Measurements from ENCODE around the gene RAB3C. TPM values are rescaled to one million over a fixed set of nuclear protein-coding genes. Genes with fewer than 3 reads are reported as not detected.
A peak's percentile ranks its signal among the peaks of the same experiment; 100 is the strongest.

The RAB3C gene
- total RNA-seq, 1 donor from 2014 or later, result 3.8 TPM

GRCh38 chr5:58893551-58893950 lies 310.7 kb downstream of the RAB3C start:
- no peaks in the 10 kb centered on the region for H3K9me3 ChIP-seq (ENCODE audit: low read depth)
- H3K4me3 Mint-ChIP-seq, result no peak overlapping the region
- H3K4me1 ChIP-seq, result peaks cover 17% of the 10 kb centered on the region
- H3K4me1 Mint-ChIP-seq, result peaks cover 18% of the 10 kb centered on the region
- H3K27ac Mint-ChIP-seq, result no peak overlapping the region
- peaks cover 5% of the 10 kb centered on the region for H3F3A ChIP-seq (ENCODE audit: low read depth)
- no peaks in the 10 kb centered on the region for H3K36me3 ChIP-seq
- no peak for DNase-seq (ENCODE audit: low spot score)
- no peak overlapping the region for H3K4me2 ChIP-seq
- no peak overlapping the region for H3K9ac ChIP-seq
- no peaks in the 10 kb centered on the region for H3K9me3 Mint-ChIP-seq
- H3K79me2 ChIP-seq (ENCODE audit: low read depth), result no peaks in the 10 kb centered on the region
- H3K27me3 ChIP-seq, result no peaks in the 10 kb centered on the region
- no peaks in the 10 kb centered on the region for H4K20me1 ChIP-seq (ENCODE audit: low read depth)
- H2AFZ ChIP-seq (replicated peaks), result no peak overlapping the region
- H3K27me3 Mint-ChIP-seq (ENCODE audit: insufficient read depth, low read depth), result no peaks in the 10 kb centered on the region
- no peak overlapping the region for H3K27ac ChIP-seq
- H3K4me3 ChIP-seq, result no peak overlapping the region
- H3K36me3 Mint-ChIP-seq, result no peaks in the 10 kb centered on the region
- TF ChIP-seq CTCF (IDR thresholded peaks at IDR 0.05) (no peak), EZH2phosphoT487 (IDR thresholded peaks at IDR 0.05) (no peak), EZH2 (IDR thresholded peaks at IDR 0.05) (no peak)

DNA sequence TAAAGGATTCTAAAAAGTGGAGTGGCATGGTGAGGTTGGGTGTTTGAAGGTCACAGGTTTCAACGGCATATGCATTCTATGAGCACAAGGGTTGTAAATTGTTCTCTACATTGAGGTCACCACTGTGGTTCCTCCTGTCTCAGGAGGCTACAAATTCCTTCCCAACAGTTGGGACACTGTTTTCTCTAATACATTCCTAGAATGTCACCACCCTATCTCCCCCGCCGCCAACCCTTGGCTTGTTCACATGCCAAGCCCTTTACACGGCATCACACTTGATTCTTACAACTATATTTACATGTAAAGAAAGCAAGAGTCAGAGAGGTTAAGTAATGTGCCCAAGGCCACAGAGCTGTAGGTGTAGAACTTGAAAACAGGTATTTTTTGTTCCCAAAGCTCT lies 315.1 kb downstream of the RAB3C start:
- H3K27ac ChIP-seq, result no peak overlapping the region
- H3K9ac ChIP-seq, result no peak overlapping the region
- no peak overlapping the region for H3K4me2 ChIP-seq
- peaks cover 12% of the 10 kb centered on the region for H3K4me1 ChIP-seq
- TF ChIP-seq EZH2 (IDR thresholded peaks at IDR 0.05), result no peak
- TF ChIP-seq CTCF (IDR thresholded peaks at IDR 0.05), result no peak
- no peaks in the 10 kb centered on the region for H4K20me1 ChIP-seq (ENCODE audit: low read depth)
- H3K36me3 ChIP-seq, result no peaks in the 10 kb centered on the region
- no peaks in the 10 kb centered on the region for H3K27me3 Mint-ChIP-seq (ENCODE audit: insufficient read depth, low read depth)
- H3K9me3 Mint-ChIP-seq, result no peaks in the 10 kb centered on the region
- H3F3A ChIP-seq (ENCODE audit: low read depth), result peaks cover 11% of the 10 kb centered on the region
- no peaks in the 10 kb centered on the region for H3K9me3 ChIP-seq (ENCODE audit: low read depth)
- H3K36me3 Mint-ChIP-seq, result no peaks in the 10 kb centered on the region
- DNase-seq (ENCODE audit: low spot score), result no peak
- no peak overlapping the region for H3K27ac Mint-ChIP-seq
- H3K4me1 Mint-ChIP-seq, result peaks cover 11% of the 10 kb centered on the region
- H3K4me3 Mint-ChIP-seq, result no peak overlapping the region
- no peak overlapping the region for H3K4me3 ChIP-seq
- no peaks in the 10 kb centered on the region for H3K79me2 ChIP-seq (ENCODE audit: low read depth)
- no peak overlapping the region for H2AFZ ChIP-seq (replicated peaks)
- H3K27me3 ChIP-seq, result no peaks in the 10 kb centered on the region

GRCh38 chr5:58898538-58898937 lies 315.7 kb downstream of the RAB3C start:
- Histone ChIP-seq H3K4me3 (no peak overlapping the region), H3K27me3 (no peaks in the 10 kb centered on the region), H3F3A (ENCODE audit: low read depth) (peaks cover 11% of the 10 kb centered on the region), H3K4me2 (peak overlapping the region; percentile 4), H4K20me1 (ENCODE audit: low read depth) (no peaks in the 10 kb centered on the region), H3K27ac (no peak overlapping the region), H3K36me3 (no peaks in the 10 kb centered on the region), H3K9ac (no peak overlapping the region), H3K4me1 (peaks cover 12% of the 10 kb centered on the region), H3K79me2 (ENCODE audit: low read depth) (no peaks in the 10 kb centered on the region), H2AFZ (replicated peaks) (no peak overlapping the region), H3K9me3 (ENCODE audit: low read depth) (no peaks in the 10 kb centered on the region)
- H3K4me3 Mint-ChIP-seq, result no peak overlapping the region
- peaks cover 11% of the 10 kb centered on the region for H3K4me1 Mint-ChIP-seq
- H3K27me3 Mint-ChIP-seq (ENCODE audit: insufficient read depth, low read depth), result no peaks in the 10 kb centered on the region
- H3K9me3 Mint-ChIP-seq, result no peaks in the 10 kb centered on the region
- DNase-seq (ENCODE audit: low spot score), result peak; percentile 49
- no peaks in the 10 kb centered on the region for H3K36me3 Mint-ChIP-seq
- TF ChIP-seq CTCF (IDR thresholded peaks at IDR 0.05) (peak; percentile 4), EZH2phosphoT487 (IDR thresholded peaks at IDR 0.05) (no peak)
- H3K27ac Mint-ChIP-seq, result no peak overlapping the region

DNA sequence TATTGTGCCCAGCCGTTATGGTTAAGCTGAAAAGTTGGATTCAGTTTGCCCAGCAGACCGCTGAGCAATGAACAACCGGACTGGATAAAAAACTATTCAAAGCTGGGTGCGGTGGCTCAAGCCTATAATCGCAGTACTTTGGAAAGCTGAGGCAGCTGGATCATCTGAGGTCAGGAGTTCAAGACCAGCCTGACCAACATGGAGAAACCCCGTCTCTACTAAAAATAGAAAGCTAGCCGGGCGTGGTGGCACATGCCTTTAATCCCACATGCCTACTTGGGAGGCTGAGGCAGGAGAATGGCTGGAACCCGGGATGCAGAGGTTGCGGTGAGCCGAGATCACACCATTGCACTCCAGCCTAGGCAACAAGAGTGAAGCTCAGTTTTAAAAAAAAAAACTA lies 318.4 kb downstream of the RAB3C start:
- Histone ChIP-seq H2AFZ (replicated peaks) (no peak overlapping the region), H3K4me2 (no peak overlapping the region), H3K27me3 (no peaks in the 10 kb centered on the region), H3K9me3 (ENCODE audit: low read depth) (no peaks in the 10 kb centered on the region), H4K20me1 (ENCODE audit: low read depth) (no peaks in the 10 kb centered on the region), H3K36me3 (no peaks in the 10 kb centered on the region), H3K4me3 (no peak overlapping the region), H3K4me1 (peaks cover 12% of the 10 kb centered on the region), H3K79me2 (ENCODE audit: low read depth) (no peaks in the 10 kb centered on the region), H3K27ac (no peak overlapping the region), H3K9ac (no peak overlapping the region), H3F3A (ENCODE audit: low read depth) (peaks cover 11% of the 10 kb centered on the region)
- Mint-ChIP-seq H3K4me1 (peaks cover 11% of the 10 kb centered on the region), H3K27ac (no peak overlapping the region), H3K27me3 (ENCODE audit: insufficient read depth, low read depth) (no peaks in the 10 kb centered on the region), H3K4me3 (no peak overlapping the region), H3K9me3 (no peaks in the 10 kb centered on the region), H3K36me3 (no peaks in the 10 kb centered on the region)
- no peak for DNase-seq (ENCODE audit: low spot score)
- TF ChIP-seq EZH2 (IDR thresholded peaks at IDR 0.05) (no peak), CTCF (IDR thresholded peaks at IDR 0.05) (no peak), EZH2phosphoT487 (IDR thresholded peaks at IDR 0.05) (no peak)

Data from neural progenitor cell (in vitro differentiated cells).